EL (cell line): ENCODE measurements around the gene ZNF462.
"Not testable (repeated sequence)": the region's sequence is repeated elsewhere in the genome, so short reads cannot be mapped to it uniquely, and the experiment has no call there.

ENCODE experiments used
- DNase-seq: peaks from one replicate; pipeline ENCODE4 v3.0.0-alpha.2; 2016

ZNF462 gene

GRCh38 chr9:106887066-106887465 lies 24.1 kb downstream of the ZNF462 start:
- DNase-seq: no peak

- no peak for DNase-seq
These were observed 26.2 kb downstream of the ZNF462 start for GRCh38 chr9:106889061-106889590.

GRCh38 chr9:106890608-106891007 lies 27.6 kb downstream of the ZNF462 start:
- DNase-seq: no peak

GRCh38 chr9:106891286-106891685 lies 28.3 kb downstream of the ZNF462 start:
- DNase-seq: no peak

- peak; percentile 100 for DNase-seq
These were observed 29.7 kb downstream of the ZNF462 start for GRCh38 chr9:106892632-106893031.

- DNase-seq: peak; percentile 86
These were observed 30.1 kb downstream of the ZNF462 start for GRCh38 chr9:106893088-106893487.

- no peak for DNase-seq
These were observed 33.7 kb downstream of the ZNF462 start for GRCh38 chr9:106896695-106897094.

- DNase-seq: peak; percentile 75
These were observed 34.3 kb downstream of the ZNF462 start for GRCh38 chr9:106897236-106897635.

GRCh38 chr9:106897751-106898150 lies 34.8 kb downstream of the ZNF462 start:
- DNase-seq: no peak

GRCh38 chr9:106900523-106900922 lies 37.6 kb downstream of the ZNF462 start:
- DNase-seq: not testable (repeated sequence)

GRCh38 chr9:106906129-106906528 lies 43.2 kb downstream of the ZNF462 start:
- DNase-seq: no peak

GRCh38 chr9:106911951-106912350 lies 49.0 kb downstream of the ZNF462 start:
- no peak for DNase-seq

- no peak for DNase-seq
These were observed 50.3 kb downstream of the ZNF462 start for GRCh38 chr9:106913276-106913675.

GRCh38 chr9:106915851-106916250 lies 52.9 kb downstream of the ZNF462 start:
- no peak for DNase-seq

GRCh38 chr9:106916466-106917235 lies 53.7 kb downstream of the ZNF462 start:
- peak; percentile 95 for DNase-seq

- no peak for DNase-seq
These were observed 56.0 kb downstream of the ZNF462 start for GRCh38 chr9:106918825-106919509.

- no peak for DNase-seq
These were observed 57.1 kb downstream of the ZNF462 start for GRCh38 chr9:106920091-106920490.

GRCh38 chr9:106920701-106921283 lies 57.8 kb downstream of the ZNF462 start:
- peak; percentile 9 for DNase-seq

GRCh38 chr9:106921341-106921899 lies 58.5 kb downstream of the ZNF462 start:
- DNase-seq: peak; percentile 11

- no peak for DNase-seq
These were observed 59.1 kb downstream of the ZNF462 start for GRCh38 chr9:106922026-106922425.

GRCh38 chr9:106925392-106925791 lies 62.4 kb downstream of the ZNF462 start:
- DNase-seq: no peak

- DNase-seq: peak; percentile 53
These were observed 65.0 kb downstream of the ZNF462 start for GRCh38 chr9:106927916-106928315.

GRCh38 chr9:106928350-106928749 lies 65.4 kb downstream of the ZNF462 start:
- DNase-seq: no peak
